Suprapubic skin (tissue), 4 donors: ENCODE results near the gene CCSER2. TPM values are rescaled to one million over a fixed set of nuclear protein-coding genes. Genes with fewer than 3 reads are reported as not detected.

Experiments used
- DNase-seq, 2 donors: peaks; one replicate each; pipeline ENCODE4 v3.0.0-alpha.2; 2019; ENCODE audit warnings: low spot score in 2 of 2
- H3K27ac ChIP-seq: fragments of 200-600 bp; sonication (generic); one replicate; pipeline ENCODE4 v1.5.1; 2019
- H3K27me3 ChIP-seq: fragments of 200-600 bp; sonication (generic); one replicate; pipeline ENCODE4 v1.5.1; 2019
- H3K36me3 ChIP-seq: fragments of 200-600 bp; sonication (generic); one replicate; pipeline ENCODE4 v1.5.1; 2019
- H3K4me1 ChIP-seq: fragments of 200-600 bp; sonication (generic); one replicate; pipeline ENCODE4 v1.5.1; 2019
- H3K4me3 ChIP-seq: fragments of 200-600 bp; sonication (generic); one replicate; pipeline ENCODE4 v1.5.1; 2019; ENCODE audit warnings: mild to moderate bottlenecking
- H3K9me3 ChIP-seq: fragments of 200-600 bp; sonication (generic); one replicate; pipeline ENCODE4 v1.5.1; 2019
- EP300 ChIP-seq: sonication (generic); formaldehyde crosslinking; IDR thresholded peaks from one replicate; pipeline ENCODE4 v1.6.1; 2017; ENCODE audit warnings: antibody characterized with exemption
- POLR2A ChIP-seq, 2 donors: fragments of 450-650 bp; IDR thresholded peaks; one replicate each; pipeline ENCODE4 v1.6.1; 2017; ENCODE audit warnings: antibody characterized with exemption in 2 of 2, mild to moderate bottlenecking in 2 of 2, moderate library complexity in 2 of 2
- POLR2AphosphoS5 ChIP-seq, 3 donors: sonication (generic); formaldehyde crosslinking; IDR thresholded peaks; one replicate each; pipeline ENCODE4 v1.6.1; 2017; ENCODE audit warnings: antibody characterized with exemption in 3 of 3
- WGBS: methylation state at CpG from one replicate; pipeline ENCODE4 v1.1.5; 2018; 5-methylcytosine and 5-hydroxymethylcytosine counted together
- total RNA-seq, 4 donors: library from RNA; depleted of rRNA; stranded (reverse); fragments of >200 nt; gene quantifications; one replicate each; pipeline ENCODE4 v1.1.0, GENCODE V29; 2016
- TF ChIP-seq, protein P1 (sequence below), 2 donors: fragments of 200-600 bp in 1 of 2; fragments of 450-650 bp in 1 of 2; sonication (generic) in 1 of 2; IDR thresholded peaks; one replicate each; pipeline ENCODE4 v1.5.1; 2016 to 2019; ENCODE audit warnings: antibody characterized with exemption in 2 of 2, mild to moderate bottlenecking in 1 of 2, moderate library complexity in 1 of 2

Gene CCSER2
- total RNA-seq, 4 donors from 2014 or later = 39.8 to 52.7 (median 47.9) TPM

DNA sequence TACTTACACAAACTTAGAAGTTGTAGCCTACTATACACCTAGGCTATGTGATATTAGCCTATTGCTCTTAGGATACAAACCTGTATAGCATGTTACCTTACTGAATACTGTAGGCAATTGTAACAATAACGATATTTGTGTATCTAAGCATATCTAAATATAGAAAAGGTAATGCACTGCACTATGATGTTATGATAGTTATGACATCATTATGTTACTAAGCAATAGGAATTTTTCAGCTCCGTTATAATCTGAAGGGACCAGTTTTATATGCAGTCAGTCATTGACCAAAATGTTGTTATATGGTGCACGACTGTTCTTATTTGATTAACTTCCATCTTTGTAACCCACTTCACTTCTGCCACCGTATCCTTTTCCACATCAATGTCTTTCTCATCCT, 62.0 kb downstream of the CCSER2 start:
- Histone ChIP-seq H3K27me3 (no peaks in the 10 kb centered on the region), H3K27ac (no peak overlapping the region), H3K36me3 (peaks cover 4% of the 10 kb centered on the region), H3K9me3 (no peaks in the 10 kb centered on the region), H3K4me1 (peaks cover 14% of the 10 kb centered on the region), H3K4me3 (no peak overlapping the region)
- DNase-seq = no peak
- TF ChIP-seq POLR2AphosphoS5 (IDR thresholded peaks at IDR 0.05) = no peak
- TF ChIP-seq, protein P1, sequence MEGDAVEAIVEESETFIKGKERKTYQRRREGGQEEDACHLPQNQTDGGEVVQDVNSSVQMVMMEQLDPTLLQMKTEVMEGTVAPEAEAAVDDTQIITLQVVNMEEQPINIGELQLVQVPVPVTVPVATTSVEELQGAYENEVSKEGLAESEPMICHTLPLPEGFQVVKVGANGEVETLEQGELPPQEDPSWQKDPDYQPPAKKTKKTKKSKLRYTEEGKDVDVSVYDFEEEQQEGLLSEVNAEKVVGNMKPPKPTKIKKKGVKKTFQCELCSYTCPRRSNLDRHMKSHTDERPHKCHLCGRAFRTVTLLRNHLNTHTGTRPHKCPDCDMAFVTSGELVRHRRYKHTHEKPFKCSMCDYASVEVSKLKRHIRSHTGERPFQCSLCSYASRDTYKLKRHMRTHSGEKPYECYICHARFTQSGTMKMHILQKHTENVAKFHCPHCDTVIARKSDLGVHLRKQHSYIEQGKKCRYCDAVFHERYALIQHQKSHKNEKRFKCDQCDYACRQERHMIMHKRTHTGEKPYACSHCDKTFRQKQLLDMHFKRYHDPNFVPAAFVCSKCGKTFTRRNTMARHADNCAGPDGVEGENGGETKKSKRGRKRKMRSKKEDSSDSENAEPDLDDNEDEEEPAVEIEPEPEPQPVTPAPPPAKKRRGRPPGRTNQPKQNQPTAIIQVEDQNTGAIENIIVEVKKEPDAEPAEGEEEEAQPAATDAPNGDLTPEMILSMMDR (IDR thresholded peaks at IDR 0.05) = no peak
- 90% methylated on average over 4 of the region's 4 CpGs for WGBS

DNA sequence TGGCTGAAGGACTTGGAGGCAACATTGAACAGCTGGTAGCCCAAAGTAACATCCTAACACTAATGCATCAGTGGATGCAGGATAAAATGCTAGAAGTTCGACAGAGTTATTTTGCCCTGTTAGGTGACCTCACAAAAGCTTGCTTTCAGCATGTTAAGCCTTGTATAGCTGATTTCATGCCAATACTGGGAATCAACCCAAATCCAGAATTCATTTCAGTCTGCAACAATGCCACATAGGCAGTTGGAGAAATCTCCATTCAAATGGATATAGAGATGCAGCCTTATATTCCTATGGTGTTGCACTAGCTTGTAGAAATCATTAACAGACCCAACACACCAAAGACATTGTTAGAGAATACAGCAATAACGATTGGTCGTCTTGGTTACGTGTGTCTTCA, 62.9 kb downstream of the CCSER2 start:
- DNase-seq = no peak
- Histone ChIP-seq H3K4me1 (peaks cover 14% of the 10 kb centered on the region), H3K27ac (no peak overlapping the region), H3K36me3 (peaks cover 4% of the 10 kb centered on the region), H3K9me3 (no peaks in the 10 kb centered on the region), H3K4me3 (no peak overlapping the region), H3K27me3 (no peaks in the 10 kb centered on the region)
- TF ChIP-seq POLR2A (IDR thresholded peaks at IDR 0.05) (no peak), POLR2AphosphoS5 (IDR thresholded peaks at IDR 0.05) (no peak), EP300 (no peak)
- TF ChIP-seq, protein P1 (IDR thresholded peaks at IDR 0.05) = no peak
- WGBS = 71% methylated on average over 4 of the region's 4 CpGs

DNA sequence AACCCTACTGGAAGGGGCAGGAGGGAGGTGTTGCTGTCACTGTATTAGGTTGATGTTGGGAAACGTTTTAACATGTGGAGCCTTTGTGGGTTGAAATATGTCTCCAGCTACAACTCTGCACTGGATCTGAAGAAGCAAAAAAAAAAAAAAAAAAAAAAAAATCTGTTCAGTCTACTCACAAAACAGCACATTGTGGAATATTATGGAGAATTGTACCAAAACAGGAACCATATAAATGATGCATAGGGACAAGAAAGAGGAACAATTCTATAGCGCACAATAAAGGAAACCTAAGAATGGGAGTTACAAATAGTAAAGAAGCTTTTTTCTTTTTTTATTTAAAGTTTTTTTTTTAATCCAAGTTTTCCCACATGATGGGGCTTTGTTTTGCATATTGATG, 63.8 kb downstream of the CCSER2 start:
- H3K27me3 ChIP-seq = no peaks in the 10 kb centered on the region
- TF ChIP-seq, protein P1 (IDR thresholded peaks at IDR 0.05) = no peak
- TF ChIP-seq POLR2AphosphoS5 (IDR thresholded peaks at IDR 0.05) (no peak), POLR2A (IDR thresholded peaks at IDR 0.05) (no peak), EP300 (no peak)
- WGBS = 63% methylated on average over 2 of the region's 2 CpGs

DNA sequence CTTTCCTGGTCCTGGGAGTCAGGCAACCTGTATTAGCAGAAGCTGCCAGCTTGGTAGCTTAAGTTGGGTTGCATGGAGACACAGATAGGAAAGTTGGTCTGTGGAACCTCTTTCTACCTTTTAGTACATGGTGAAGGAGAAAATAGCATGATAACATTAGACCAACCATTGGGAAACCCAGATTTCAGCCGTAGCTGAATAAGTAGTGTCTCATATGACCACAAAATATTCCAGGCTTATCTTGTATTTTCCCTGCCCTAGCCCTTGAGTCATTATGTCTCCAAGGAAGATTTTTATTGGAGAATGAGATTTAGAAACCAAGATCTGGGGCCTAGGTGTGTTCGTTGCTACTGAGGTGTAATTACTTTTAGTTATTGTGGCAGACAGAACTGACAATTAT, 67.2 kb downstream of the CCSER2 start:
- WGBS = 90% methylated on average over 2 of the region's 2 CpGs
- no peaks in the 10 kb centered on the region for H3K36me3 ChIP-seq
- no peak overlapping the region for H3K27ac ChIP-seq
- TF ChIP-seq, protein P1 (IDR thresholded peaks at IDR 0.05) = no peak
- no peak for TF ChIP-seq POLR2A (IDR thresholded peaks at IDR 0.05)
- TF ChIP-seq POLR2AphosphoS5 (IDR thresholded peaks at IDR 0.05) = no peak
- TF ChIP-seq EP300 = no peak
- H3K27me3 ChIP-seq = no peaks in the 10 kb centered on the region
- peaks cover 22% of the 10 kb centered on the region for H3K4me1 ChIP-seq
- no peak overlapping the region for H3K4me3 ChIP-seq
- H3K9me3 ChIP-seq = no peaks in the 10 kb centered on the region
- no peak for DNase-seq

More for the DNA sequence above, 63.8 kb downstream of the CCSER2 start:
- Histone ChIP-seq H3K9me3 (no peaks in the 10 kb centered on the region), H3K4me1 (peaks cover 14% of the 10 kb centered on the region), H3K4me3 (no peak overlapping the region), H3K27ac (no peak overlapping the region), H3K36me3 (peaks cover 4% of the 10 kb centered on the region)
- no peak for DNase-seq

DNA sequence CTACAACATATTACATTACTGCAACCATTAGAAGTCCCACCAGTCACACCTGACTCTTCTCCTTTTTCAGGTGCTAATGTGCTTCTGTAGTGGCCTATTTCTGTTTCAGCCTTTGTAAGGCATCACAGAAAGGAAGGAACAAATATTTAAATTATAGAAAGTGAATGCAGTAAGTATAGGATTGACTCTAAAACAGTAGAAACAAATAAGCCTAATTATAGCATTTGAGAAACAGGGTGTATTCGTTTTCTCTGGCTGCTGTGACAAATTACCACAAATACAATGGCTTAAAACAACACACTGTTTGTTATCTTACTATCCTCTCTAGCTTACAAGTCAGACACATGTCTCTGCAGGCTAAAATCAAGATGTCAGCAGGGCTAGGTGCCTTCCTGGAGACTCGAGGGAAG, 69.4 kb downstream of the CCSER2 start:
- Histone ChIP-seq H3K4me1 (peaks cover 27% of the 10 kb centered on the region), H3K27ac (peak overlapping the region; percentile 34), H3K9me3 (no peaks in the 10 kb centered on the region), H3K27me3 (no peaks in the 10 kb centered on the region), H3K4me3 (no peak overlapping the region), H3K36me3 (no peaks in the 10 kb centered on the region)
- TF ChIP-seq EP300 (no peak), POLR2AphosphoS5 (IDR thresholded peaks at IDR 0.05) (no peak), POLR2A (IDR thresholded peaks at IDR 0.05) (no peak)
- DNase-seq = no peak
- 36% methylated on average over 2 of the region's 2 CpGs for WGBS

DNA sequence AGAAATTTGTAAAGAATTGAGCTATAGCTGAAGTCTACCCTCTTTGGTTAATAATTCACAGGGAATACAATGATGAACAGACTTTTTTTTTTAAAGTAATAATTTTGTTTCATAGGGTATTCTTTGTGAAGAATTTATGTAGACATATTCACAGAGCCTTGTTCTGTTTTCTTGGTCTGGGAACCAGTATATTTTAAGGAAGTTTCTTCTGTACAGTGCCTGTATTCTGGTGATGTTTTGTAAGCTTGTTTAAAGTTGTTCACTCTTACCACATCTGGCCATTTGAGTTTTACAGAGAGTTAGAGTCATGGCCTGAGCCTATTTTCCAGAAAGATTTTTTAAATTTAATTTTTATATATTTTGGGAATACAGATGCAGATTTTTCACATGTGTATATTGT, 70.3 kb downstream of the CCSER2 start:
- DNase-seq = no peak
- Histone ChIP-seq H3K4me3 (no peak overlapping the region), H3K27ac (no peak overlapping the region), H3K9me3 (no peaks in the 10 kb centered on the region), H3K27me3 (no peaks in the 10 kb centered on the region), H3K4me1 (peaks cover 27% of the 10 kb centered on the region), H3K36me3 (no peaks in the 10 kb centered on the region)
- TF ChIP-seq, protein P1 (IDR thresholded peaks at IDR 0.05) = no peak
- no peak for TF ChIP-seq POLR2AphosphoS5 (IDR thresholded peaks at IDR 0.05)
